ENCODE results near the gene TBXA2R.

DNA sequence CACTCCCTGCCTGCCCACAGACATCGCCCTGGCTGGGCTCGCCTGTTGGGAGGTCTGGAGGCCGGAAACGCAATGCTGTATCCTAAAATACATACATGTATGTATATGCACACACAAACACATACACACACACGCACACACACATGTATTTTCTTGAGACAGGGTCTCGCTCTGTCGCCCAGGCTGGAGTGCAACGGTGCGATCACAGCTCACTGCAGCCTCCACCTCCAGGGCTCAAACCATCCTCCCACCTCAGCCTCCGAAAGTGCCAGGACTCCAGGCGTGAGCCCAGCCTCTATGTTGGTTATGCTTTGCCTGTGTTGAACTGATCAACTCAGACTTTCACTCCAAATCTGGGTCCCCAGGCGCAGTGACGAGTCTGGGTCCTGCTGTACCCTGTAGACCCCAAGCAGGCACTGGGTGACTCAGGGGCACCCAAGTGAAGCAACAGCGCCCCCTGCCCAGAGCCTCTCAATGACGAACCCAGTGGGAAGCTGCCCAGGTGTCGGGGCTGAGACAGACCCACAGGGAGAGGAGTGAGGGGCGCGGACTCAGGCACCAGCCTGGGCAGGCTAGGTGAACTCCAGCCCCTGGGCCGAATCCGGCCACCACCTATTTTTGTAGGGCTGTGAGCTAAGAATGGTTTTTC, 47.3 kb upstream of the TBXA2R start:
- TF ChIP-seq POLR2A (IDR thresholded peaks at IDR 0.05; ENCODE audit: low read depth, low read length) (no peak), POLR2AphosphoS5 (IDR thresholded peaks at IDR 0.05; ENCODE audit: low read depth, low read length) (no peak), SPI1 (IDR thresholded peaks at IDR 0.05; ENCODE audit: low read depth, low read length) (no peak)
